Common myeloid progenitor, CD34-positive (primary cell): Measurements from ENCODE around the gene SOSTDC1.
"Not testable (repeated sequence)": the region's sequence is repeated elsewhere in the genome, so short reads cannot be mapped to it uniquely, and the experiment has no call there.

Experiments
- CTCF ChIA-PET: fragments of 350-600 bp; sonication (Branson Sonifier 250); formaldehyde crosslinking; loops from one replicate; lab custom pipeline; 2021; ENCODE audit warnings: antibody characterized with exemption; lab: Charles Lee
- POLR2A ChIA-PET: fragments of 350-600 bp; sonication (Branson Sonifier 250); formaldehyde crosslinking; loops from one replicate; lab custom pipeline; 2021; ENCODE audit warnings: antibody characterized with exemption; lab: Charles Lee
- DNase-seq, 3 donors: peaks; one replicate each; pipeline versions ENCODE4 v3.0.0 to v3.0.0-alpha.2; 2013
- H3K27ac ChIP-seq, 2 experiments: 1 replicate in 1 of 2; 2 replicates in 1 of 2; pipeline ENCODE4 v1.7.0; 2013; ENCODE audit warnings: inconsistent platforms in 2 of 2, low read length in 2 of 2, mild to moderate bottlenecking in 2 of 2, low read depth in 1 of 2, moderate library complexity in 1 of 2; ENCODE audit not compliant: severe bottlenecking in 2 of 2, insufficient read depth in 1 of 2, poor library complexity in 1 of 2
- H3K27me3 ChIP-seq, 5 experiments: replicated peaks in 2 of 5; 1 replicate in 3 of 5; 2 replicates in 2 of 5; pipeline versions ENCODE4 v1.6.1 to v1.7.0; 2013; ENCODE audit warnings: low read length in 4 of 5, mild to moderate bottlenecking in 2 of 5, moderate library complexity in 2 of 5, inconsistent platforms in 1 of 5; ENCODE audit not compliant: insufficient read depth in 5 of 5, control insufficient read depth in 4 of 5
- H3K36me3 ChIP-seq, 4 experiments: 1 replicate in 2 of 4; 2 replicates in 2 of 4; pipeline versions ENCODE4 v1.6.1 to v1.7.0; 2013; ENCODE audit warnings: low read length in 3 of 4, control low read depth in 1 of 4, mild to moderate bottlenecking in 1 of 4; ENCODE audit not compliant: control insufficient read depth in 4 of 4, insufficient read depth in 4 of 4
- H3K4me1 ChIP-seq, 4 experiments: 1 replicate in 3 of 4; 2 replicates in 1 of 4; pipeline versions ENCODE4 v1.6.1 to v1.7.1; 2013; ENCODE audit warnings: low read length in 3 of 4, mild to moderate bottlenecking in 3 of 4, control low read depth in 1 of 4, inconsistent platforms in 1 of 4, moderate library complexity in 1 of 4; ENCODE audit not compliant: control insufficient read depth in 4 of 4, insufficient read depth in 4 of 4; ENCODE audit errors: control extremely low read depth in 1 of 4
- H3K4me3 ChIP-seq, 7 experiments: 1 replicate in 4 of 7; 2 replicates in 3 of 7; pipeline versions ENCODE4 v1.5.1 to v1.7.0; 2013; ENCODE audit warnings: mild to moderate bottlenecking in 7 of 7, low read length in 6 of 7, moderate library complexity in 6 of 7, inconsistent platforms in 2 of 7, low read depth in 2 of 7, control low read depth in 1 of 7; ENCODE audit not compliant: insufficient read depth in 4 of 7, control insufficient read depth in 1 of 7; ENCODE audit errors: extremely low read depth in 1 of 7
- H3K9me3 ChIP-seq, 5 experiments: 1 replicate in 4 of 5; 2 replicates in 1 of 5; pipeline versions ENCODE4 v1.6.1 to v1.7.1; 2013; ENCODE audit warnings: low read length in 4 of 5, mild to moderate bottlenecking in 2 of 5, inconsistent platforms in 1 of 5, low read depth in 1 of 5, moderate library complexity in 1 of 5; ENCODE audit not compliant: control insufficient read depth in 4 of 5, insufficient read depth in 2 of 5; ENCODE audit errors: control extremely low read depth in 1 of 5
- WGBS: methylation state at CpG from one replicate; pipeline ENCODE4 v1.1.5; 2013; ENCODE audit not compliant: insufficient coverage; 5-methylcytosine and 5-hydroxymethylcytosine counted together

SOSTDC1 gene

DNA sequence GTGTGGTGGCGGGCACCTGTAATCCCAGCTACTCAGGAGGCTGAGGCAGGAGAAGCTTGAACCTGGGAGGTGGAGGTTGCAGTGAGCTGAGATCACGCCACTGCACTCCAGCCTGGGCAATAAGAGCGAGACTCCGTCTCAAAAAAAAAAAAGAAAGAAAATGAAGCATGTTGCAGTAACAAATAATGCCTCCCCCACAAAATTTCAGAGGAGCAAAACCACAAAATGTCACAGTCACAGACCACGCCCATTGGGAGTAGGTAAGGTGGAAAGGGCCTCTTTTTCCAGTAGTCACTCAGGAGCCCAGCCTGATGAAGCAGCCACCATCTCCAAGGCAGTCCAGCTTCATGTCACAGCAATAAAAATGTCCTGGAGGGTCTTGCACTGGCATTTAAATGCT lies 40.9 kb upstream of the SOSTDC1 start:
- CTCF ChIA-PET, H3K9me3 ChIP-seq, H3K27me3 ChIP-seq, H3K4me1 ChIP-seq, POLR2A ChIA-PET, H3K36me3 ChIP-seq, DNase-seq, H3K4me3 ChIP-seq, H3K27ac ChIP-seq: not testable (repeated sequence)
- 100% methylated on average over 2 of the region's 5 CpGs for WGBS

GRCh38 chr7:16504019-16504418 lies 38.5 kb upstream of the SOSTDC1 start:
- no peak for DNase-seq
- CTCF ChIA-PET = no interaction called here

GRCh38 chr7:16502303-16502702 lies 36.8 kb upstream of the SOSTDC1 start:
- Histone ChIP-seq H3K36me3 (no peaks in the 10 kb centered on the region), H3K4me1 (no peaks in the 10 kb centered on the region), H3K27ac (no peak overlapping the region), H3K9me3 (no peaks in the 10 kb centered on the region), H3K27me3 (no peaks in the 10 kb centered on the region), H3K4me3 (no peak overlapping the region)
- ChIA-PET CTCF (no interaction called here), POLR2A (no interaction called here)
- DNase-seq = no peak
- WGBS = 97% methylated on average over 18 of the region's 19 CpGs

More at GRCh38 chr7:16504019-16504418, 38.5 kb upstream of the SOSTDC1 start:
- H3K4me1 ChIP-seq = no peaks in the 10 kb centered on the region
- 99% methylated on average over 6 of the region's 6 CpGs for WGBS
- no peaks in the 10 kb centered on the region for H3K9me3 ChIP-seq
- H3K27me3 ChIP-seq = no peaks in the 10 kb centered on the region
- POLR2A ChIA-PET = no interaction called here
- no peaks in the 10 kb centered on the region for H3K36me3 ChIP-seq
- H3K4me3 ChIP-seq = no peak overlapping the region
- H3K27ac ChIP-seq = no peak overlapping the region

DNA sequence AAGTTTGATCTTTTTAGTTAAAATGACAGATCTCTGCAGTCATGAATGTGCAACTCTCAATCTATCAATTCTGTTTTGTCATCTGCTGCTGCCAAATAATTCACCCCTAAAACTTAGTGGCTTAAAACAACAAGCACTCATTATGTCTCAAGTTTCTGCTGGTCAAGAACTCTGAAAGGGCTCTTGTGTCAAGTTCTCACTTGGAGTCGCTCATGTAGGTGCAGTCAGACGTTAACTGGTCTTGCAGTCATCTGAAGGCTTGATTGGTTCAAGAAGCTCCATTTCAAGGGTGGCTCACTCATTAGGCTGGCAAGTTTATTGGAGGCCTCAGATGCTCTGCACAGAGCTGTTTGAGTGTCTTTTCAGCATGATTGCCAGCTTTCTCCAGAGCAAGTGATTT lies 32.6 kb upstream of the SOSTDC1 start:
- ChIA-PET CTCF (no interaction called here), POLR2A (no interaction called here)
- 96% methylated on average over 2 of the region's 2 CpGs for WGBS

DNA sequence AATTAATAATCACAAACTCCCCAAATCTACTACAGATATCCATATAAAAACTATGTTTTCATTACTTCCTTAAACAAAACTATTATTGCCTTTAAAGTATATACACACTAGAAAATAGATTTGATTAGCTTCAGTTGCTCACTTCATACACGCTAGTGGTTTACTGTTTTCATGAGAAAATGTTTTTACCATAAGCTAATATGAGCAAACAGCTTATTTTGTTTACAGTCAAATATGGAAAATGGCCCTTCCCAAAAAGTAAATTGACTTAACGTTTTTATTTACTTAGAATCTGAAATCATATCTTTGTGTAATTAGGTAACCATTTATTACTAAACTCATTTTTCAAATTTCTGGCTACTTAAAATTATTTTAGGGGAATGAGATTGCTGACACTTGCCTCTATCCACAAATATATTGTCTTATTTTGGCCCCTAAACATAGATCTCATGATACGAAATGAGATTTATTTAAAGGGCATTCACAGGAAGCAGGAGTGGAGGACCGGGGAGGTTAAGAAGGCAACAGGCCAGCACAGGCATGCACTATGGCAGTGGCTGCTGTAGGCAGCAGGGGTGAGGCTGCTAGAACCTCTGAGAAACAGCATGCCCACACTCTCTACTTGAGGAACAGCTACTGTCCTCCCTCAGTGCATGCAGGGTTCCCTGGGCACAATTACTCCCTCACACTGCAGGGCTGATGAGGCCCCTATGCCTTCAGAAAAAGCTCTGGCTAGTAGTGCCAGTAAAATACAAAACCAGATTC lies 29.6 kb upstream of the SOSTDC1 start:
- H3K9me3 ChIP-seq = no peaks in the 10 kb centered on the region
- no peaks in the 10 kb centered on the region for H3K4me1 ChIP-seq
- ChIA-PET POLR2A (no interaction called here), CTCF (no interaction called here)
- no peak overlapping the region for H3K27ac ChIP-seq
- no peak overlapping the region for H3K4me3 ChIP-seq
- no peaks in the 10 kb centered on the region for H3K27me3 ChIP-seq
- DNase-seq = no peak
- no peaks in the 10 kb centered on the region for H3K36me3 ChIP-seq
- 100% methylated on average over 1 of the region's 4 CpGs for WGBS

More for the DNA sequence above, 32.6 kb upstream of the SOSTDC1 start:
- no peaks in the 10 kb centered on the region for H3K27me3 ChIP-seq
- no peaks in the 10 kb centered on the region for H3K4me1 ChIP-seq
- no peak overlapping the region for H3K27ac ChIP-seq
- H3K9me3 ChIP-seq = no peaks in the 10 kb centered on the region
- no peaks in the 10 kb centered on the region for H3K36me3 ChIP-seq
- DNase-seq = no peak
- no peak overlapping the region for H3K4me3 ChIP-seq

- Histone ChIP-seq H3K4me1 (no peaks in the 10 kb centered on the region), H3K27me3 (no peaks in the 10 kb centered on the region), H3K27ac (no peak overlapping the region), H3K4me3 (no peak overlapping the region), H3K36me3 (no peaks in the 10 kb centered on the region), H3K9me3 (no peaks in the 10 kb centered on the region)
- no peak for DNase-seq
- ChIA-PET CTCF (no interaction called here), POLR2A (no interaction called here)
- WGBS = no CpG with 5 or more reads among the region's 2 CpGs
These were observed 29.0 kb upstream of the SOSTDC1 start for GRCh38 chr7:16494551-16494950.

- ChIA-PET POLR2A (no interaction called here), CTCF (interaction anchor here (1.0 to 1.2 kb wide), 2 partner anchors 9 to 62 kb away, joined by 3 to 4 read pairs; no protein-coding TSS in a partner anchor)
- H3K36me3 ChIP-seq = no peaks in the 10 kb centered on the region
- DNase-seq = no peak
- H3K9me3 ChIP-seq = no peaks in the 10 kb centered on the region
- H3K27me3 ChIP-seq = no peaks in the 10 kb centered on the region
- WGBS = no CpG with 5 or more reads among the region's 2 CpGs
- peak overlapping the region in 1 of 2 experiments; percentile 22 for H3K27ac ChIP-seq
- no peaks in the 10 kb centered on the region for H3K4me1 ChIP-seq
- H3K4me3 ChIP-seq = no peak overlapping the region
These were observed 27.7 kb upstream of the SOSTDC1 start for GRCh38 chr7:16493266-16493665.
